Measurements from ENCODE around the gene ELMO1.

ELMO1 gene

GRCh38 chr7:36928311-36928710, 520.4 kb downstream of the ELMO1 start:
- Histone ChIP-seq H3K36me3 (ENCODE audit: low read depth) (no peaks in the 10 kb centered on the region), H3K9me3 (ENCODE audit: severe bottlenecking) (no peaks in the 10 kb centered on the region), H3K4me1 (ENCODE audit: insufficient read depth, poor library complexity, severe bottlenecking) (no peaks in the 10 kb centered on the region), H3K4me3 (ENCODE audit: severe bottlenecking) (no peak overlapping the region), H3K27me3 (ENCODE audit: insufficient read depth, poor library complexity, severe bottlenecking) (no peaks in the 10 kb centered on the region), H3K27ac (ENCODE audit: poor library complexity, severe bottlenecking) (no peak overlapping the region)
- DNase-seq (ENCODE audit: low spot score) (no peak), ATAC-seq (ENCODE audit: low read depth) (no peak)
- TF ChIP-seq, protein P1, sequence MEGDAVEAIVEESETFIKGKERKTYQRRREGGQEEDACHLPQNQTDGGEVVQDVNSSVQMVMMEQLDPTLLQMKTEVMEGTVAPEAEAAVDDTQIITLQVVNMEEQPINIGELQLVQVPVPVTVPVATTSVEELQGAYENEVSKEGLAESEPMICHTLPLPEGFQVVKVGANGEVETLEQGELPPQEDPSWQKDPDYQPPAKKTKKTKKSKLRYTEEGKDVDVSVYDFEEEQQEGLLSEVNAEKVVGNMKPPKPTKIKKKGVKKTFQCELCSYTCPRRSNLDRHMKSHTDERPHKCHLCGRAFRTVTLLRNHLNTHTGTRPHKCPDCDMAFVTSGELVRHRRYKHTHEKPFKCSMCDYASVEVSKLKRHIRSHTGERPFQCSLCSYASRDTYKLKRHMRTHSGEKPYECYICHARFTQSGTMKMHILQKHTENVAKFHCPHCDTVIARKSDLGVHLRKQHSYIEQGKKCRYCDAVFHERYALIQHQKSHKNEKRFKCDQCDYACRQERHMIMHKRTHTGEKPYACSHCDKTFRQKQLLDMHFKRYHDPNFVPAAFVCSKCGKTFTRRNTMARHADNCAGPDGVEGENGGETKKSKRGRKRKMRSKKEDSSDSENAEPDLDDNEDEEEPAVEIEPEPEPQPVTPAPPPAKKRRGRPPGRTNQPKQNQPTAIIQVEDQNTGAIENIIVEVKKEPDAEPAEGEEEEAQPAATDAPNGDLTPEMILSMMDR (IDR thresholded peaks at IDR 0.05; ENCODE audit: poor library complexity, severe bottlenecking): no peak

DNA sequence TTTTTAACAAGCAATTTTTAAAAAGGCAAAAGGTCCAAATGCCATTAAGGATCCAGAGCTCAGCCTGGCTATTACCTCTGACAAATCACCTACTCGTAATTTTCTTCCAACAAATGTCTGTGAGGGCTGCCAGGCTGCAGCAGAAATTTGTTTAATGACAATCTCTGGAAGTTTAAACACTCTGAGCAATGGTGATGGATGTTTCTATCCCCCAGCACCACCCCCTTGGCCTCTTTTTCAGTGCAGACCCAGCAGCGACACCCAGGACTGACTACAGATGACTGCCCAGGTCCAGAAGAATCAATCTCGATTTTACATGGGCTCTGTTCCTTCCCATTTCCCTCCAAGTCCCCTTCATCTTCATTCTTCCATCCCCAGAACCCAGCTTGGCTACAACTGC, 523.0 kb downstream of the ELMO1 start:
- DNase-seq (ENCODE audit: low spot score) (no peak), ATAC-seq (ENCODE audit: low read depth) (no peak)
- Histone ChIP-seq H3K27ac (ENCODE audit: poor library complexity, severe bottlenecking) (no peak overlapping the region), H3K9me3 (ENCODE audit: severe bottlenecking) (no peaks in the 10 kb centered on the region), H3K27me3 (ENCODE audit: insufficient read depth, poor library complexity, severe bottlenecking) (no peaks in the 10 kb centered on the region), H3K36me3 (ENCODE audit: low read depth) (no peaks in the 10 kb centered on the region), H3K4me3 (ENCODE audit: severe bottlenecking) (no peak overlapping the region), H3K4me1 (ENCODE audit: insufficient read depth, poor library complexity, severe bottlenecking) (no peaks in the 10 kb centered on the region)
- TF ChIP-seq, protein P1 (IDR thresholded peaks at IDR 0.05; ENCODE audit: poor library complexity, severe bottlenecking): no peak

DNA sequence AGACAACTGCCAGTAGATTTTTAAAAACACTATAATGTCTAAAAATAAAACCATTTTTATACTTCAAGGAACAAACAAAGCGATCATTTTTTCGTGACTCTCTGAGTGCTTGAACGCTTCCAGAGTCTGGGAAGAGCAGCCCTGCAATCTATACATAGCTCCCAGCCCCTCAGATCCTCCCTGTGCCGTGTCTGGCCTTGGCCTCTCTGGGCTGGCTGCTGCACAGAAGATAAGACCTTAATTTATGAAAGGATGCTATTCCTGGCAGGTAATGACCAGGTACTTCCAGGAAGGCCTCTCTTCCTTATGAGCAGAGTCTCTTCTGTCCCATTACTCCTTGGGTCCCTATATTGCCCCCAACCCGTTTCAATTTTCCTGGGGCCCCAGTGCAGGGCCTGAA, 523.5 kb downstream of the ELMO1 start:
- H3K9me3 ChIP-seq (ENCODE audit: severe bottlenecking): no peaks in the 10 kb centered on the region
- no peak overlapping the region for H3K4me3 ChIP-seq (ENCODE audit: severe bottlenecking)
- no peaks in the 10 kb centered on the region for H3K4me1 ChIP-seq (ENCODE audit: insufficient read depth, poor library complexity, severe bottlenecking)
- TF ChIP-seq, protein P1 (IDR thresholded peaks at IDR 0.05; ENCODE audit: poor library complexity, severe bottlenecking): no peak
- H3K27ac ChIP-seq (ENCODE audit: poor library complexity, severe bottlenecking): no peak overlapping the region
- ATAC-seq (ENCODE audit: low read depth) (no peak), DNase-seq (ENCODE audit: low spot score) (no peak)
- no peaks in the 10 kb centered on the region for H3K36me3 ChIP-seq (ENCODE audit: low read depth)
- no peaks in the 10 kb centered on the region for H3K27me3 ChIP-seq (ENCODE audit: insufficient read depth, poor library complexity, severe bottlenecking)

DNA sequence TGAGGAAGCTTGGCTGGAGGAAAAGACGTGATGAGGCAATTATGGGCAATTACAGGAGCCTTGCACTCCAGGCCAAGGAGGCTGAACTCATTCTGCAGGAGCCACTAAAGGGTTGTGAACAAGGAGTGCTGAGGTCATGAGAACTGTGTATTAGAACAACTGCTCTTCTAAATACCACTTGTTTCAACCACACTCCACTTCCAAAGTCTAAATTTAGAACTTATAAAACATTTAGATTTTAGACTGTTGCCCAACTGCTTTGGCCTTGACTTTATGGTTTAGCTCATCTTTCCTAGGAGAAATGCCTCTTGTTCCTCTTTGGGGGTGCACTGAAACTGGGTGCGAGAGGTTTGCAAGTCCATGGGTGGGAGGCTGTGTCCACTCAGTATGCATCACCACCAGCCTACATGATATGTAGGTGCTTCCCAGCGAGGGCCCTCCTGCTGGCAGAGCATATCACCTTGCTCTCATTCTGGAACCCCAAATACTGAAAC, 524.7 kb downstream of the ELMO1 start:
- no peak for DNase-seq (ENCODE audit: low spot score)
- H3K27me3 ChIP-seq (ENCODE audit: insufficient read depth, poor library complexity, severe bottlenecking): no peaks in the 10 kb centered on the region
- no peaks in the 10 kb centered on the region for H3K4me1 ChIP-seq (ENCODE audit: insufficient read depth, poor library complexity, severe bottlenecking)
- H3K9me3 ChIP-seq (ENCODE audit: severe bottlenecking): no peaks in the 10 kb centered on the region
- no peaks in the 10 kb centered on the region for H3K36me3 ChIP-seq (ENCODE audit: low read depth)
- no peak overlapping the region for H3K4me3 ChIP-seq (ENCODE audit: severe bottlenecking)
- no peak overlapping the region for H3K27ac ChIP-seq (ENCODE audit: poor library complexity, severe bottlenecking)
- TF ChIP-seq, protein P1 (IDR thresholded peaks at IDR 0.05; ENCODE audit: poor library complexity, severe bottlenecking): no peak
- no peak for ATAC-seq (ENCODE audit: low read depth)

DNA sequence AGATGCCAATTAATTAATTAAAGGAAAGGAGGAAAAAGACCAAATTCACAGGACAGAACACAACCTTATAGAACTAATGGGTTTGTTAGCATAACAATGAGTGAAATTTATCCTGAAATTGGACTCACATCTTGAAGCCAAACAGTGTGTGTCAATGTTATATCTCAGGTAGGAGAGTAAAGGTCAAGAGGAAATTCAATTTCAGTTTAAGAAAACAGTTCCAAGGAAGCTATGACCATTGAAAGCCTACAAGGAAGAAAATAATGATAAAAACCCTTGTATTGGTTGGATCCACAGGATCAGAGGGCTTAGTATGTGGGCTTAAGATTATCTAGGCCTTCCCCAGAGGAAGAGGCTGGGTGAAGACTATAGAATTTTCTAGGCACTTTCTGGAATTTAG, 525.5 kb downstream of the ELMO1 start:
- Histone ChIP-seq H3K4me3 (ENCODE audit: severe bottlenecking) (no peak overlapping the region), H3K36me3 (ENCODE audit: low read depth) (no peaks in the 10 kb centered on the region), H3K27ac (ENCODE audit: poor library complexity, severe bottlenecking) (no peak overlapping the region), H3K27me3 (ENCODE audit: insufficient read depth, poor library complexity, severe bottlenecking) (no peaks in the 10 kb centered on the region), H3K4me1 (ENCODE audit: insufficient read depth, poor library complexity, severe bottlenecking) (no peaks in the 10 kb centered on the region), H3K9me3 (ENCODE audit: severe bottlenecking) (no peaks in the 10 kb centered on the region)
- DNase-seq (ENCODE audit: low spot score): no peak
- TF ChIP-seq, protein P1 (IDR thresholded peaks at IDR 0.05; ENCODE audit: poor library complexity, severe bottlenecking): no peak
- ATAC-seq (ENCODE audit: low read depth): no peak

Measured in RWPE2 (cell line).